Smooth muscle cell (in vitro differentiated cells): ENCODE data around the gene SCN9A. TPM values are rescaled to one million over a fixed set of nuclear protein-coding genes. Genes with fewer than 3 reads are reported as not detected.
"Not testable (repeated sequence)": the region's sequence is repeated elsewhere in the genome, so short reads cannot be mapped to it uniquely, and the experiment has no call there.

Experiments
- DNase-seq: peaks from one replicate; lab custom pipeline; 2025; ENCODE audit not compliant: unreplicated experiment; lab: John Stamatoyannopoulos, UW
- H2AFZ ChIP-seq: fragments of 200-600 bp; sonication (generic); 2 replicates; pipeline ENCODE4 v1.6.0; 2016; ENCODE audit warnings: antibody characterized with exemption, low read depth, mild to moderate bottlenecking
- H3F3A ChIP-seq: fragments of 200-600 bp; sonication (generic); 2 replicates; pipeline ENCODE4 v1.6.0; 2017; ENCODE audit warnings: antibody characterized with exemption, low read depth
- H3K27ac ChIP-seq: fragments of 200-600 bp; sonication (generic); 2 replicates; pipeline ENCODE4 v1.5.1; 2016; ENCODE audit warnings: low read depth, mild to moderate bottlenecking
- H3K27me3 ChIP-seq: fragments of 200-600 bp; sonication (generic); 2 replicates; pipeline ENCODE4 v1.6.1; 2016; ENCODE audit warnings: low read depth, mild to moderate bottlenecking
- H3K36me3 ChIP-seq: fragments of 200-600 bp; sonication (generic); 2 replicates; pipeline ENCODE4 v1.5.1; 2016; ENCODE audit warnings: low read depth
- H3K4me1 ChIP-seq: fragments of 200-600 bp; sonication (generic); 2 replicates; pipeline ENCODE4 v1.5.1; 2016; ENCODE audit warnings: low read depth
- H3K4me2 ChIP-seq: fragments of 200-600 bp; sonication (generic); 2 replicates; pipeline ENCODE4 v1.6.0; 2016; ENCODE audit warnings: mild to moderate bottlenecking
- H3K4me3 ChIP-seq: fragments of 200-600 bp; sonication (generic); 2 replicates; pipeline ENCODE4 v1.5.1; 2016; ENCODE audit warnings: mild to moderate bottlenecking
- H3K79me2 ChIP-seq: fragments of 200-600 bp; sonication (generic); 2 replicates; pipeline ENCODE4 v1.6.0; 2016; ENCODE audit warnings: low read depth, mild to moderate bottlenecking
- H3K9ac ChIP-seq: fragments of 200-600 bp; sonication (generic); 2 replicates; pipeline ENCODE4 v1.6.0; 2016; ENCODE audit warnings: low read depth
- H3K9me3 ChIP-seq: fragments of 200-600 bp; sonication (generic); replicated peaks from 2 replicates; pipeline ENCODE4 v1.5.1; 2016; ENCODE audit warnings: low read depth
- H4K20me1 ChIP-seq: fragments of 200-600 bp; sonication (generic); 2 replicates; pipeline ENCODE4 v1.6.0; 2016; ENCODE audit warnings: low read depth
- WGBS: methylation state at CpG from one replicate; pipeline ENCODE4 v1.1.7; 2016; ENCODE audit warnings: low lambda C conversion rate; 5-methylcytosine and 5-hydroxymethylcytosine counted together
- polyA plus RNA-seq: library from polyadenylated mRNA; unstranded; fragments of >200 nt; fragmentation: Nextera tagmentation; extraction: Ambion mirVana; gene quantifications from 2 replicates; pipeline ENCODE4 v1.2.1, GENCODE V29; 2016
- total RNA-seq: library from RNA; depleted of rRNA; stranded (reverse); fragments of >200 nt; gene quantifications from 2 replicates; pipeline ENCODE4 v1.2.3, GENCODE V29; 2014
- TF ChIP-seq, protein P1 (sequence below): fragments of 200-600 bp; sonication (generic); IDR thresholded peaks from 2 replicates; pipeline ENCODE4 v1.5.1; 2017; ENCODE audit warnings: borderline replicate concordance, mild to moderate bottlenecking, antibody characterized with exemption; ENCODE audit not compliant: insufficient read depth, poor library complexity, severe bottlenecking

Gene SCN9A
- total and polyA plus RNA-seq, 2 experiments from 2014 or later: 0.49 TPM; not detected in 1

DNA sequence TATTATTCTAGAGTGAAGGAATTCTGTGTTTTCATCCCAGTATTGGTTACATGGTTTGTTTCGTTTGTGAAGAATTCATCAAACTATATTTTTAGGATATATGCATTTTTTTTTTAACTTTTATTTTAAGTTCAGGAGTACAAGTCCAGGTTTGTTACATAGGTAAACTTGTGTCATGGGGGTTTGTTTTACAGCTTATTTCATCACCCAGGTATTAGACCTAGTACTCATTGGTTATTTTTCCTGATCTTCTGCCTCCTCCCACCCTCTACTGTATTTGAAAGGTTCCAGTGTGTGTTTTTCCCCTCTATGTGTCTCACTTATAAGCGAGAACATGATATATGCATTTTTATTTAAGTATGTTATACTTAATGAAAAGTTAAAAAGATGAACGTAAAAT, 47.6 kb downstream of the SCN9A start:
- TF ChIP-seq, protein P1, sequence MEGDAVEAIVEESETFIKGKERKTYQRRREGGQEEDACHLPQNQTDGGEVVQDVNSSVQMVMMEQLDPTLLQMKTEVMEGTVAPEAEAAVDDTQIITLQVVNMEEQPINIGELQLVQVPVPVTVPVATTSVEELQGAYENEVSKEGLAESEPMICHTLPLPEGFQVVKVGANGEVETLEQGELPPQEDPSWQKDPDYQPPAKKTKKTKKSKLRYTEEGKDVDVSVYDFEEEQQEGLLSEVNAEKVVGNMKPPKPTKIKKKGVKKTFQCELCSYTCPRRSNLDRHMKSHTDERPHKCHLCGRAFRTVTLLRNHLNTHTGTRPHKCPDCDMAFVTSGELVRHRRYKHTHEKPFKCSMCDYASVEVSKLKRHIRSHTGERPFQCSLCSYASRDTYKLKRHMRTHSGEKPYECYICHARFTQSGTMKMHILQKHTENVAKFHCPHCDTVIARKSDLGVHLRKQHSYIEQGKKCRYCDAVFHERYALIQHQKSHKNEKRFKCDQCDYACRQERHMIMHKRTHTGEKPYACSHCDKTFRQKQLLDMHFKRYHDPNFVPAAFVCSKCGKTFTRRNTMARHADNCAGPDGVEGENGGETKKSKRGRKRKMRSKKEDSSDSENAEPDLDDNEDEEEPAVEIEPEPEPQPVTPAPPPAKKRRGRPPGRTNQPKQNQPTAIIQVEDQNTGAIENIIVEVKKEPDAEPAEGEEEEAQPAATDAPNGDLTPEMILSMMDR: no peak
- no peak for DNase-seq
- Histone ChIP-seq H3K36me3 (no peaks in the 10 kb centered on the region), H2AFZ (no peak overlapping the region), H3K27me3 (peaks cover 4% of the 10 kb centered on the region), H3K4me3 (no peak overlapping the region), H4K20me1 (no peaks in the 10 kb centered on the region), H3F3A (no peaks in the 10 kb centered on the region), H3K9ac (no peak overlapping the region), H3K4me1 (no peaks in the 10 kb centered on the region), H3K4me2 (no peak overlapping the region), H3K79me2 (no peaks in the 10 kb centered on the region), H3K9me3 (no peaks in the 10 kb centered on the region), H3K27ac (no peak overlapping the region)
- WGBS: 66% methylated on average over 3 of the region's 3 CpGs

DNA sequence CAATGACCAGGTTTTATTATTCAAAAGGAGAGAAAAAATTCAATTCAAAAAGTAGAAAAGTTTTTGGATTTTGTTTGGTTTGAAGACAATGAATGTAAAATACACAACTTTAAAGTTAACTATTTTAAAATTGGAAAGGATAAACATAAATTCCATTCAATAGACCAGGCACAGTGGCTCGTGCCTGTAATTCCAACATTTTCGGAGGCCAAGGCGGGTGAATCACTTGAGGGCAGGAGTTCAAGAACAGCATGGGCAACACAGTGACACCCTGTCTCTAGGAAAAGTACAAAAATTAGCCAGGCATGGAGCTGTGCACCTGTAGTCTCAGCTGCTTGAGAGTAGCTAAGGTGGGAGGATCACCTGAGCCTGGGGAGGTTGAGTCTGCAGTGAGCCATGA, 54.7 kb downstream of the SCN9A start:
- WGBS: 90% methylated on average over 3 of the region's 3 CpGs
- H3K9ac ChIP-seq: no peak overlapping the region
- H3K4me3 ChIP-seq: no peak overlapping the region
- H3K27me3 ChIP-seq: peaks cover 9% of the 10 kb centered on the region
- no peaks in the 10 kb centered on the region for H3F3A ChIP-seq
- no peaks in the 10 kb centered on the region for H3K4me1 ChIP-seq
- no peak overlapping the region for H3K27ac ChIP-seq
- no peak overlapping the region for H3K4me2 ChIP-seq
- H3K79me2 ChIP-seq: no peaks in the 10 kb centered on the region
- DNase-seq: no peak
- no peaks in the 10 kb centered on the region for H3K36me3 ChIP-seq
- H4K20me1 ChIP-seq: no peaks in the 10 kb centered on the region
- TF ChIP-seq, protein P1: no peak
- H2AFZ ChIP-seq: no peak overlapping the region
- H3K9me3 ChIP-seq: no peaks in the 10 kb centered on the region

DNA sequence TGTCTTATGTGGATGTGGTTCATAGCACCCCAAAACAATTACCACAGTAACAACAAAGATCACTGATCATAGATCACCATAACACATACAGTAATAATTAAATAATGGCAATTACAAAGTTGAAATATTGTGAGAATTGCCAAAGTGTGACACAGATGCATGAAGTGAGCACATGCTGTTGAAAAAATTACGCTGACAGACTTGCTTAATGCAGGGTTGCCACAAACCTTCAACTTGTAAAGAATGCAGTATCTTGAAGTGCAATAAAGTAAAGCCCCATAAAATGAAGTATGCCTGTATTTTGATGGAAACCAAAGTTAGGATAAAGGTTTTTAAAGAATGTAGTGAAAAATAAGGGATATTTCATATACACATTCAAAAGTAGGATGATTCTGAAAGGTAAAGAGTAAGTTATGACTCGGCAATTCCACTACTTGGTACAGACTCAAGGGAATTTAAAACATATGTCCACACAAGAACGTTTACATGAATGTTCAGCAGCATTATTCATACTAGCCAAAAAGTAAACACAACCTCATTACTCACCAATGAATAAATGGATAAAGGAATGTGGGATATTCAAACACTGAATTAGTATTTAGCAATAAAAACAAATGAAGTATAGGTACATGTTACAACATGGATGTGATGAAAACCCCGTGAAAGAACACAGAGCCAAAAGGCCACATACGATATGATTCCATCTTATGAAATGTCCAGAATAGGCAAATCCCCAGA, 61.6 kb downstream of the SCN9A start:
- H3K4me1 ChIP-seq: no peaks in the 10 kb centered on the region
- no peaks in the 10 kb centered on the region for H3K36me3 ChIP-seq
- H3F3A ChIP-seq: peaks cover 9% of the 10 kb centered on the region
- no peak overlapping the region for H2AFZ ChIP-seq
- no peak overlapping the region for H3K4me3 ChIP-seq
- no peaks in the 10 kb centered on the region for H3K27me3 ChIP-seq
- H4K20me1 ChIP-seq: no peaks in the 10 kb centered on the region
- H3K9ac ChIP-seq: no peak overlapping the region
- no peaks in the 10 kb centered on the region for H3K9me3 ChIP-seq
- no peak for DNase-seq
- peak overlapping the region; percentile 48 for H3K4me2 ChIP-seq
- TF ChIP-seq, protein P1: no peak
- H3K79me2 ChIP-seq: no peaks in the 10 kb centered on the region
- WGBS: 46% methylated on average over 5 of the region's 5 CpGs
- H3K27ac ChIP-seq: peak overlapping the region; percentile 58

DNA sequence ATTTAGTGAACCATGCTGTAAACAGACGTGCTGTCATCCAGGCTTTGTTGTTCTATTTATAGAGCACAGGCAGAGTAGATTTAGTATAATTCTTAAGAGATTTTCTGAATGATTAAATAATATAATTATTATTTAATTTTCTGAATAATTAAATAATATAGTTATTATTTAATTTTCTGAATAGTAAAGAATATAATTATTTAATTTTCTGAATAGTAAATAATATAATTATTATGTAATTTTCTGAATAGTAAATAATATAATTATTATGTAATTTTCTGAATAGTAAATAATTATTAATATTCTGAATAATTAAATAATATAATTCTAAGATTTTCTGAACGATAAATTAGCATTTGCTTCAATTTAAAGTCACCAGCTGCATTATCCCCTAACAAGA, 62.9 kb downstream of the SCN9A start:
- H3F3A ChIP-seq, H3K4me2 ChIP-seq, H3K27ac ChIP-seq, H3K79me2 ChIP-seq, H3K36me3 ChIP-seq, H4K20me1 ChIP-seq, H3K27me3 ChIP-seq, DNase-seq, H3K4me1 ChIP-seq, H3K9ac ChIP-seq, H3K9me3 ChIP-seq, H3K4me3 ChIP-seq, H2AFZ ChIP-seq: not testable (repeated sequence)
- WGBS: 38% methylated on average over 2 of the region's 2 CpGs
